ENCODE results near the gene RFX3.

The RFX3 gene

DNA sequence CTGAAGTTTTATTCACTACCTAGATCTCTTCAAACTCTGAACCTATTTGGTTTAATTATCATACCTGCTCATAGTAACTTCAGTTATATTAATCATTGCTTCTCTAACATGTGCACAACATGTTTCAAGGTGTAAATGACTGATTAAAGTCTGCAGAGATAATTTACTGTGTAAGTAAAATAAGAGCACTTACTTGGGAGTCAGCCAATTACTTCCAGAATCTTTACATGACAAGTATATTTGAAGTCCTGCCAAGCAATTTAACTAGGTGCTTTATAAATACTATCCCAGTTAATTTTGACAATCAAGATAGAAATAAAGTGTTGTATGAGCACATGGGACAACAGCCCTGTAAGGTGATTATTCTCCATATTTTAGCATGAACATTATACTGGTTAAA is 109.9 kb downstream of the RFX3 start:
- no peaks in the 10 kb centered on the region for H3K27me3 ChIP-seq (ENCODE audit: control insufficient read depth, insufficient read depth, low read length)
- H3K27ac ChIP-seq (ENCODE audit: low read length): no peak overlapping the region
- no peaks in the 10 kb centered on the region for H3K9me3 ChIP-seq (ENCODE audit: control insufficient read depth, low read depth, low read length)
- H3K9ac ChIP-seq (ENCODE audit: low read length): no peak overlapping the region
- H3K4me3 ChIP-seq (ENCODE audit: low read length): no peak overlapping the region
- H3K36me3 ChIP-seq (ENCODE audit: control insufficient read depth, low read depth, low read length): no peaks in the 10 kb centered on the region
- H3K4me1 ChIP-seq (ENCODE audit: control insufficient read depth, low read depth, low read length): no peaks in the 10 kb centered on the region

DNA sequence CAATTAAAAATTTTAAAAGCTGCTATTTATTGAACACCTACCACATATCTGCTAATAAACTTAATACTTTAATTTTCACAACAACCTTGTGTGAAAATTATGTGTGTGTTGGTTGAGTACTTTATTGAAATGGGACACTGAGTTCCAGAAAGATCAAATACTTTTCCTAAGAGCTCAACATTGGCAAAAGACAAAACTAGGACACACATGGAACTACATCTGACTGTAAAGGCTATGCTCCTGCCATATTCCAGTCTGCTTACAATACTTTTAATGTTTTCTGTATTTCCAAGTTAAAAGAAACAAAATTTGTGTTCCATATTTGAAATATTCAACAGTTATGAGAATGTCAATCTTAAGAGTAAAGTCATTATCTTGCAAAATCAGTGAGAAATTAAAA is 111.8 kb downstream of the RFX3 start:
- H3K4me1 ChIP-seq (ENCODE audit: control insufficient read depth, low read depth, low read length): no peaks in the 10 kb centered on the region

DNA sequence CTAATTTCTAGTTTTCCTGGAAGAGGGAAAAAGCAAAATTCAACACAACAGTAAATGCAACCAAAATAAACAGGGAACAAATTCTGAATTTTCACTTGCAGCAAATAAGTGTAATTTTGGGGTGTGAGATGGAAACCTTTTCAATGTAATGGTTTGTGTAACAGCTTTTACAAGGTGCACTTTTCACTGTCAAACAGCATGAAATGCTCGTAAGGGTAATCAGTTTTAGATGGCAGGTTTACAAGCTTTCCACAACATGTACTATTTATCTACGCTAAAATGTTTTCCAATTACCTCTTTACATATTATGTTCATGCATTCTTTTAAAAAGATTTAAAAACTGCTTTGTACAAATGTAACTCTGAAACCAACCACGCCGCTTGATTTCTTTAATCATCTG is 115.3 kb downstream of the RFX3 start:
- H3K36me3 ChIP-seq (ENCODE audit: control insufficient read depth, low read depth, low read length): no peaks in the 10 kb centered on the region
- H3K27me3 ChIP-seq (ENCODE audit: control insufficient read depth, insufficient read depth, low read length): no peaks in the 10 kb centered on the region

More for the DNA sequence above, 111.8 kb downstream of the RFX3 start:
- Histone ChIP-seq H3K4me3 (ENCODE audit: low read length) (no peak overlapping the region), H3K27ac (ENCODE audit: low read length) (no peak overlapping the region), H3K9me3 (ENCODE audit: control insufficient read depth, low read depth, low read length) (no peaks in the 10 kb centered on the region), H3K9ac (ENCODE audit: low read length) (no peak overlapping the region), H3K27me3 (ENCODE audit: control insufficient read depth, insufficient read depth, low read length) (no peaks in the 10 kb centered on the region), H3K36me3 (ENCODE audit: control insufficient read depth, low read depth, low read length) (no peaks in the 10 kb centered on the region)

DNA sequence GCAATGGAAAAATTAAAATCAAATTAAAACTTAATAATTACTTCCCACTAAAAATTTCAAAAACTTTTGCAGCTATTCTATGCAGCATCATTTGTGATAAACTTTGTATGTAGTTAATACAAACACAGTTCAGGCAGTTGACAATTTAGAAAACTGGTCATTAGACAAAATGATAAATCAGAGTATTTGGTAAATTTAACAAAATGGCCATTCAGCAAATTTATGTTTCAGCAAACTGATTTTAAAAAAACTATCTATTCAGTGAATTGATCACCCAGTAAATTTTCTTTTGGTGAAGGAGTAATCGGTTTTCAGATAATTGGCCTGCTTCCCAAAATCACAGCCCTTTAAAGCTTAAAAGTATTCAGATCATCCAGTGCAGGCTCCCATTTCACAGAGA is 116.3 kb downstream of the RFX3 start:
- no peaks in the 10 kb centered on the region for H3K36me3 ChIP-seq (ENCODE audit: control insufficient read depth, low read depth, low read length)
- H3K27me3 ChIP-seq (ENCODE audit: control insufficient read depth, insufficient read depth, low read length): no peaks in the 10 kb centered on the region
- H3K4me1 ChIP-seq (ENCODE audit: control insufficient read depth, low read depth, low read length): no peaks in the 10 kb centered on the region
- no peak overlapping the region for H3K9ac ChIP-seq (ENCODE audit: low read length)
- no peak overlapping the region for H3K27ac ChIP-seq (ENCODE audit: low read length)
- H3K9me3 ChIP-seq (ENCODE audit: control insufficient read depth, low read depth, low read length): no peaks in the 10 kb centered on the region
- H3K4me3 ChIP-seq (ENCODE audit: low read length): no peak overlapping the region

More for the DNA sequence above, 115.3 kb downstream of the RFX3 start:
- no peaks in the 10 kb centered on the region for H3K4me1 ChIP-seq (ENCODE audit: control insufficient read depth, low read depth, low read length)
- no peak overlapping the region for H3K27ac ChIP-seq (ENCODE audit: low read length)
- no peaks in the 10 kb centered on the region for H3K9me3 ChIP-seq (ENCODE audit: control insufficient read depth, low read depth, low read length)
- no peak overlapping the region for H3K9ac ChIP-seq (ENCODE audit: low read length)
- H3K4me3 ChIP-seq (ENCODE audit: low read length): no peak overlapping the region

DNA sequence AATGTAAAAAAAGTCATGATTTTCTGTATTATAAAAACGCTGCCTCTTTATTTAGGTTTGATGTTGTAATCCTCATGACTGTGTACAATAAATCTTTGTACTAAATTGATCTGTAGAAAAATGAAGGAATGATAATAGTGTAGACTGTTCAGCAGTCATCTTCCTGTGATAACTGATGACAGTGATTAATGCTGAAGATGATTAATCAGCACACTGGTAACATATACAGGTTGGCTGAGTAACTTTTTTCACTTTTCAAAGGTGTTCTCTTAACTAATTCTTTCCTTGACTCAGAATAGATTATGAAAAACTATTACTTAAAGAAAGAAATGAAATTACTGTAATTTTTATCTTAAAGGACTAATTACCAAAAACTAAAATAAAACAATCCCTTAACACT is 122.5 kb downstream of the RFX3 start:
- H3K9ac ChIP-seq (ENCODE audit: low read length): no peak overlapping the region
- H3K27me3 ChIP-seq (ENCODE audit: control insufficient read depth, insufficient read depth, low read length): no peaks in the 10 kb centered on the region
- H3K4me1 ChIP-seq (ENCODE audit: control insufficient read depth, low read depth, low read length): peaks cover 9% of the 10 kb centered on the region
- no peak overlapping the region for H3K4me3 ChIP-seq (ENCODE audit: low read length)
- H3K9me3 ChIP-seq (ENCODE audit: control insufficient read depth, low read depth, low read length): no peaks in the 10 kb centered on the region
- H3K36me3 ChIP-seq (ENCODE audit: control insufficient read depth, low read depth, low read length): no peaks in the 10 kb centered on the region
- no peak overlapping the region for H3K27ac ChIP-seq (ENCODE audit: low read length)

DNA sequence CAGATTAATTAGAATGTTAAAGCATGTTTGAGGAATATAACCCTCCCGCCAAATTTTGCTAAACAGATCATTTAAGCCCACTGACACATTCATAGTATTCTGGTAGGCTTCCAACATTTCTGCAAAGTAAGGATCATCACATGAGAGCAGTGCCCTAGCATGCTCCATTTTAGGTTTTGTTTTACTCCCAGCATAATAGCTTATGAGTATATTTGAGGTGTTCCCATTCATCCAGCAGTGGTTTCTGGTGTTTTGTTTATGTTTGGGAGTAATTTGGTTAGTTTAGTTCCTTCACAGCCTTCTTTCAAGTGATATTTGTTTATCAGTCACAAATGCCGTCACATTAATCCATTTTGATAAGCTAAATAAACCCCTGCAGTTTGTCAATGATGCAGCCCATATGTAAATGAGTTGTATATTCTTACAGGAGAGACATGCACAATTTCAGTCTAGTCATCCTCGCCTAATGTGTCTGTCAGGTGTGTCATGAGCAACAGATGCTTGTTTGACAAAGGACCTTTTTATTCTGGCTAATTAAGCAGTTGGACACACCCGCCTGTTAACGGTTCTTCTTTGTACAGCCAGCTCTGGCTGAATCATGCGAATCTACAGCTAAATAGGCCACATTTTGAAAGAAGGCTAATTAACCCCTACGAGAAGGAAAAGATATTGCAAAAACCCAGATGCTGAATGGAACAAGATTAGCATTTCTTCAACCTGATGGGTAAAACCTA is 124.4 kb downstream of the RFX3 start:
- H3K36me3 ChIP-seq (ENCODE audit: control insufficient read depth, low read depth, low read length): no peaks in the 10 kb centered on the region
- H3K9me3 ChIP-seq (ENCODE audit: control insufficient read depth, low read depth, low read length): no peaks in the 10 kb centered on the region
- H3K4me3 ChIP-seq (ENCODE audit: low read length): no peak overlapping the region
- H3K27ac ChIP-seq (ENCODE audit: low read length): no peak overlapping the region
- peaks cover 9% of the 10 kb centered on the region for H3K4me1 ChIP-seq (ENCODE audit: control insufficient read depth, low read depth, low read length)
- H3K27me3 ChIP-seq (ENCODE audit: control insufficient read depth, insufficient read depth, low read length): no peaks in the 10 kb centered on the region
- H3K9ac ChIP-seq (ENCODE audit: low read length): no peak overlapping the region

DNA sequence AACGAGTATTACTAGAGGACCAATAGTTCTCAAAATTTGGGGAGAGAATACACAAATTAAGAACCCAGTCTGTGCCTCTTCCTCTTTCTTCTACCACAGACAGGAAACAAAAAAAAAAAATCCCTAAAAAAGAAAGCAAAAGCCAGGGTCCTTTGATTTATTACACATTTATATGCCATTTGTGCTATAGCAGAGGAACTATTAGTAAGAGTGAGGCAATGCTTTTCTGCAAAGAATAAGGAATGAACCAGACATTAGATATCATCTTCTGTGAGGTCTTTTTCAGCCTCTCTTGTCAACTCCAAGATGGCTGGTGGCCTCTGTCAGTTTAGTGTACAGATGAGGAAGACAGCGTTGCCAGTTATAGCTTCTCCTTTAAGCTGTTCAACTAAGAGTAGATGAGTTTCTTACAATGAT is 127.6 kb downstream of the RFX3 start:
- no peaks in the 10 kb centered on the region for H3K27me3 ChIP-seq (ENCODE audit: control insufficient read depth, insufficient read depth, low read length)
- no peaks in the 10 kb centered on the region for H3K9me3 ChIP-seq (ENCODE audit: control insufficient read depth, low read depth, low read length)
- H3K27ac ChIP-seq (ENCODE audit: low read length): no peak overlapping the region
- no peak overlapping the region for H3K4me3 ChIP-seq (ENCODE audit: low read length)
- H3K36me3 ChIP-seq (ENCODE audit: control insufficient read depth, low read depth, low read length): no peaks in the 10 kb centered on the region
- no peak overlapping the region for H3K9ac ChIP-seq (ENCODE audit: low read length)
- H3K4me1 ChIP-seq (ENCODE audit: control insufficient read depth, low read depth, low read length): peaks cover 9% of the 10 kb centered on the region

DNA sequence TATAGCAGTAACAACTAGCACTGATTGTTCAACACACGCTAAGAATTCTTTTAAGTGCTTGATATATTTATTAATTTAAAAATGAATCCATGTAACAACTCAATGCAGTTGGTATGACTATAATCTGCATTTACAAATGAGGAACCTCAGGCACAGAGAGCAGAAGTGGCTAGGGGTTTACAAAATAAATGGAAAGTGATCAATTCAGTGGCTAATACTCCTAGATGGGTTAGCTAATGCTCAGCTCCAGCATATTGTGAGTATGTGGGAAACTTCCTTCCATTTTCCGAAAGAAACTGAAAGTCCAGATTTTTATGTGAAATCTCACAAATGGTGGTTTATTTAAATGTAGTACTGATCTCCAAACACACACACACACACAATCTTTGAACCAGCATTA is 128.0 kb downstream of the RFX3 start:
- Histone ChIP-seq H3K4me1 (ENCODE audit: control insufficient read depth, low read depth, low read length) (peaks cover 9% of the 10 kb centered on the region), H3K9me3 (ENCODE audit: control insufficient read depth, low read depth, low read length) (no peaks in the 10 kb centered on the region), H3K36me3 (ENCODE audit: control insufficient read depth, low read depth, low read length) (no peaks in the 10 kb centered on the region), H3K27me3 (ENCODE audit: control insufficient read depth, insufficient read depth, low read length) (no peaks in the 10 kb centered on the region), H3K27ac (ENCODE audit: low read length) (no peak overlapping the region), H3K9ac (ENCODE audit: low read length) (no peak overlapping the region), H3K4me3 (ENCODE audit: low read length) (no peak overlapping the region)

DNA sequence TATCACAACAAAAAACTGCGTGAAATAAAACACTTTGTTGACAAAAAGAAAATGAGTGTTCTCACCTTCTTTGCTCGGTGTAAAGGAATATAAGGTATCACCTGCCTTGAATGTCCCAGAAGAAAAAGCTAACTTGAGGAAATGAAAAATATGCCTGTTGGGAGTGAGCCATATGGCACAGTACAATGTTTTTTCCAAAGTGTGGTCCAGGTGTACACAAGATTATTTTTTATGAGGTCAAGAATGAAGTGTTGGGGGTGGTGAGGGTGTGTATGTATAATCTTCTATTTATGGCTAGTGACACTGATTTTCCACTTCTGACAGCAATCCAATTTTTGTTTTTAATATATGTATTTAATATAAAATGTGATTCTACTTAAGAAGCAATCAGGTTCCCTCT is 134.4 kb downstream of the RFX3 start:
- Histone ChIP-seq H3K4me1 (ENCODE audit: control insufficient read depth, low read depth, low read length) (no peaks in the 10 kb centered on the region), H3K36me3 (ENCODE audit: control insufficient read depth, low read depth, low read length) (no peaks in the 10 kb centered on the region), H3K27ac (ENCODE audit: low read length) (no peak overlapping the region), H3K9me3 (ENCODE audit: control insufficient read depth, low read depth, low read length) (no peaks in the 10 kb centered on the region), H3K27me3 (ENCODE audit: control insufficient read depth, insufficient read depth, low read length) (no peaks in the 10 kb centered on the region), H3K9ac (ENCODE audit: low read length) (no peak overlapping the region), H3K4me3 (ENCODE audit: low read length) (no peak overlapping the region)

DNA sequence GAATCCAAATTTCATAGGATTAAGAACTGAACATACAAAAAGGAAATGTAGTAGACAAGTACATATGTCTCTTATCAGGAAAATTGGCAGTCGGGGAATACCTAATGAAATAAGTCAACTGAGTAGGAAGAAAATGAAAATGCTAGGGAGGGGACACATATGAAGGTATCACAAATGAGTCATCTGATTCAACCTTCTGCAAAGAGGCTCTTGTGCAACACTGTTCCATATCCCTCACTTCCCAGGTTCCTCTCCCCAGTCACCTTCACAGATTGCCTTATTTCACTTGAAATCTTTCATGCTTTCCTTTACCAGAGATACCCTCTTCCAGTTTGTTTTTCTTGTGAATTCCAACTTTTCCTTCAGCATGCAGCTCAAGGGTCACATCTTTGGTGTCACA is 139.0 kb downstream of the RFX3 start:
- Histone ChIP-seq H3K36me3 (ENCODE audit: control insufficient read depth, low read depth, low read length) (no peaks in the 10 kb centered on the region), H3K27ac (ENCODE audit: low read length) (no peak overlapping the region), H3K4me3 (ENCODE audit: low read length) (no peak overlapping the region), H3K27me3 (ENCODE audit: control insufficient read depth, insufficient read depth, low read length) (no peaks in the 10 kb centered on the region), H3K9ac (ENCODE audit: low read length) (no peak overlapping the region), H3K4me1 (ENCODE audit: control insufficient read depth, low read depth, low read length) (no peaks in the 10 kb centered on the region), H3K9me3 (ENCODE audit: control insufficient read depth, low read depth, low read length) (no peaks in the 10 kb centered on the region)

DNA sequence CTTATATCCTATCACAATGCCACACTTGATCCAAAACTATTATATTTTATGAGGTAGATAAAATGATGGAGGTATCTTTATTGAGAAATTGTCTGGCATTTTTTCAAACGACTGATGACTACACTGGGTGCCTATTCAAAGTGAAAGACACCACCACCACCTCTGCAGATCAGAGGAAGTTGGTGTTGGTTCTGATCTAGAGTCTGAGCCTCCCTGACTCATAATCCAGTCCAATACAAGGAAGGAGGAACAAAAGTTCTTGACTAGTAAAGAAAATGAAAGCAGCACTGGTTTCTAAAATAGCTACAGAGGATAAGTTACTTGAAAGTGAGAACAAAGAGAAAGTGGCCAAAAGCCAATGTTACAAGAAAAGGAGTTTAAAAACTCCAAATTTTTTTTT is 139.9 kb downstream of the RFX3 start:
- Histone ChIP-seq H3K9me3 (ENCODE audit: control insufficient read depth, low read depth, low read length) (no peaks in the 10 kb centered on the region), H3K27ac (ENCODE audit: low read length) (no peak overlapping the region), H3K4me3 (ENCODE audit: low read length) (no peak overlapping the region), H3K9ac (ENCODE audit: low read length) (no peak overlapping the region), H3K27me3 (ENCODE audit: control insufficient read depth, insufficient read depth, low read length) (no peaks in the 10 kb centered on the region), H3K4me1 (ENCODE audit: control insufficient read depth, low read depth, low read length) (no peaks in the 10 kb centered on the region), H3K36me3 (ENCODE audit: control insufficient read depth, low read depth, low read length) (no peaks in the 10 kb centered on the region)

DNA sequence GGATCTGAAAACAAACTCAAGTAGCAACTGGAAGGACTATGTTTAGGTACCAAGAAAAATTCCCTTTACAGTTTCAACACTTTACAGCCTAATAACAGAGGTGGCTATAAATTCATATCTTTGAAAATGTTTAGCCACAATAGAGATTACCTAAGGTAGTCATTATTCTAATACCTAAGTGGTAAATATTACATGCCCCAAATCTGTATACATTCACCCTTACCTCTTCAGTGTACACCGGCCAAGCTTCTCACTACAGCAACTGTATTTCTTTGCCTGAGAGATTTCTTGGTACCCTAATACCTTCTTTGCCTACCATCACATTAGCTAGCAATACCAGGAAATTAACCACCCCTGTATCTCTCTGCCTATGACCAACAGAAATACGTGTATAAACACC is 154.0 kb downstream of the RFX3 start:
- H3K4me1 ChIP-seq (ENCODE audit: control insufficient read depth, low read depth, low read length): peaks cover 14% of the 10 kb centered on the region
- H3K9ac ChIP-seq (ENCODE audit: low read length): no peak overlapping the region
- H3K9me3 ChIP-seq (ENCODE audit: control insufficient read depth, low read depth, low read length): no peaks in the 10 kb centered on the region
- H3K27me3 ChIP-seq (ENCODE audit: control insufficient read depth, insufficient read depth, low read length): no peaks in the 10 kb centered on the region
- H3K27ac ChIP-seq (ENCODE audit: low read length): no peak overlapping the region
- no peaks in the 10 kb centered on the region for H3K36me3 ChIP-seq (ENCODE audit: control insufficient read depth, low read depth, low read length)
- H3K4me3 ChIP-seq (ENCODE audit: low read length): no peak overlapping the region

Measured in iPS-18a (cell line).